Measurements from ENCODE around the gene PKDCC. TPM values are rescaled to one million over a fixed set of nuclear protein-coding genes. Genes with fewer than 3 reads are reported as not detected.

Gene PKDCC
- total and polyA plus RNA-seq, 9 donors: 58.5 to 576 (median 257) TPM

GRCh38 chr2:42101206-42102023 lies 53.6 kb downstream of the PKDCC start:
- H3K9me3 ChIP-seq: no peaks in the 10 kb centered on the region
- H3K4me1 ChIP-seq (ENCODE audit: insufficient read depth): peaks cover 4% of the 10 kb centered on the region
- no peaks in the 10 kb centered on the region for H3K27me3 ChIP-seq
- intact Hi-C loops (cut with DNase I): loop anchor here in 1 of 4 donors (5.0 kb wide), 1 partner anchor 261 kb away; the partner anchor contains the start of gene COX7A2L
- H3K36me3 ChIP-seq: no peaks in the 10 kb centered on the region
- 4 to 23% (median 4%) methylated on average over 33 to 77 of the region's 77 CpGs for WGBS, 3 donors
- DNase-seq: peak; percentile 73 to 82 (median 73)
- TF ChIP-seq CTCF (IDR thresholded peaks at IDR 0.05): no peak
- peak; percentile 11 for TF ChIP-seq POLR2A (IDR thresholded peaks at IDR 0.05)
- no peak for TF ChIP-seq EP300 (IDR thresholded peaks at IDR 0.05)
- H3K27ac ChIP-seq: peak overlapping the region; percentile 86 to 96
- peak overlapping the region; percentile 44 for H3K4me3 ChIP-seq

- DNase-seq: peak; percentile 73 to 81 (median 75)
- TF ChIP-seq EP300 (IDR thresholded peaks at IDR 0.05): no peak
- TF ChIP-seq POLR2A (IDR thresholded peaks at IDR 0.05): no peak
- TF ChIP-seq CTCF (IDR thresholded peaks at IDR 0.05): no peak
- H3K4me1 ChIP-seq (ENCODE audit: insufficient read depth): peaks cover 4% of the 10 kb centered on the region
- peak overlapping the region; percentile 44 for H3K4me3 ChIP-seq
- 1 to 2% (median 1%) methylated on average over 27 to 33 of the region's 33 CpGs for WGBS, 3 donors
- peak overlapping the region; percentile 86 to 96 for H3K27ac ChIP-seq
- no peaks in the 10 kb centered on the region for H3K36me3 ChIP-seq
- intact Hi-C loops (cut with DNase I): loop anchor here in 1 of 4 donors (5.0 kb wide), 1 partner anchor 260 kb away; the partner anchor contains the start of gene COX7A2L
- H3K27me3 ChIP-seq: no peaks in the 10 kb centered on the region
- H3K9me3 ChIP-seq: no peaks in the 10 kb centered on the region
Measured at GRCh38 chr2:42102024-42102590, 54.3 kb downstream of the PKDCC start.

- Histone ChIP-seq H3K4me1 (ENCODE audit: insufficient read depth) (peaks cover 4% of the 10 kb centered on the region), H3K9me3 (no peaks in the 10 kb centered on the region), H3K27me3 (no peaks in the 10 kb centered on the region), H3K4me3 (peak overlapping the region; percentile 44), H3K36me3 (no peaks in the 10 kb centered on the region), H3K27ac (peak overlapping the region; percentile 86 to 96)
- DNase-seq: peak; percentile 70 to 87 (median 79)
- intact Hi-C loops (cut with DNase I): loop anchor here in 1 of 4 donors (5.0 kb wide), 1 partner anchor 259 kb away; the partner anchor contains the start of gene COX7A2L
- 31 to 46% (median 32%) methylated on average over 19 to 25 of the region's 25 CpGs for WGBS, 3 donors
- TF ChIP-seq EP300 (IDR thresholded peaks at IDR 0.05) (no peak), POLR2A (IDR thresholded peaks at IDR 0.05) (no peak), CTCF (IDR thresholded peaks at IDR 0.05) (no peak)
Measured at GRCh38 chr2:42102591-42103450, 55.0 kb downstream of the PKDCC start.

- WGBS, 3 donors: 71 to 77% (median 75%) methylated on average over 3 of the region's 3 CpGs
- intact Hi-C loops (cut with DNase I): loop anchor here in 1 of 4 donors (5.0 kb wide), 1 partner anchor 258 kb away; the partner anchor contains the start of gene COX7A2L
- no peaks in the 10 kb centered on the region for H3K27me3 ChIP-seq
- DNase-seq: no peak
- peaks cover 4% of the 10 kb centered on the region for H3K4me1 ChIP-seq (ENCODE audit: insufficient read depth)
- no peak overlapping the region for H3K4me3 ChIP-seq
- no peak overlapping the region for H3K27ac ChIP-seq
- H3K36me3 ChIP-seq: no peaks in the 10 kb centered on the region
- no peaks in the 10 kb centered on the region for H3K9me3 ChIP-seq
- no peak for TF ChIP-seq POLR2A (IDR thresholded peaks at IDR 0.05)
- TF ChIP-seq CTCF (IDR thresholded peaks at IDR 0.05): no peak
- no peak for TF ChIP-seq EP300 (IDR thresholded peaks at IDR 0.05)
Measured at GRCh38 chr2:42103829-42104228, 56.0 kb downstream of the PKDCC start.

Data from ovary (tissue), 9 donors.